Left ventricle myocardium inferior (tissue), 1 donor: ENCODE results near the gene TMSB4X. TPM values are rescaled to one million over a fixed set of nuclear protein-coding genes. Genes with fewer than 3 reads are reported as not detected.

ENCODE experiments used
- DNase-seq: peaks from one replicate; pipeline ENCODE4 v3.0.0-alpha.2; 2020
- H3K27ac ChIP-seq: fragments of 200-600 bp; replicated peaks from 2 replicates; pipeline ENCODE4 v1.8.0; 2021
- H3K27me3 ChIP-seq: fragments of 200-600 bp; 2 replicates; pipeline ENCODE4 v1.8.0; 2021; ENCODE audit warnings: low read depth
- H3K36me3 ChIP-seq: fragments of 200-600 bp; 2 replicates; pipeline ENCODE4 v1.8.0; 2021
- H3K4me1 ChIP-seq: fragments of 200-600 bp; 2 replicates; pipeline ENCODE4 v1.8.0; 2021
- H3K4me3 ChIP-seq: fragments of 200-600 bp; 2 replicates; pipeline ENCODE4 v1.8.0; 2021; ENCODE audit warnings: mild to moderate bottlenecking, moderate library complexity
- H3K9me3 ChIP-seq: fragments of 200-600 bp; replicated peaks from 2 replicates; pipeline ENCODE4 v1.8.0; 2021
- CTCF ChIP-seq: fragments of 200-600 bp; IDR thresholded peaks from 2 replicates; pipeline ENCODE4 v1.8.0; 2021; ENCODE audit warnings: antibody characterized with exemption, mild to moderate bottlenecking, borderline replicate concordance
- intact Hi-C: fragments of 100-400 bp; cut with micrococcal nuclease; formaldehyde crosslinking; loops from one replicate; pipeline ENCODE4 v1.11.0; 2022
- total RNA-seq: library from RNA; stranded (reverse); fragmentation: NEBNext Ultra II Directional; extraction: Animal tissue kit (Norgen Biotek cat#: 25700); gene quantifications from one replicate; pipeline ENCODE4 v1.2.1, GENCODE V29; 2021
- donor health status: DM: no; HTN: yes; CAD: no; lungs with severe emphysema.

TMSB4X gene
- total RNA-seq, 1 donor from 2014 or later = 955 TPM

DNA sequence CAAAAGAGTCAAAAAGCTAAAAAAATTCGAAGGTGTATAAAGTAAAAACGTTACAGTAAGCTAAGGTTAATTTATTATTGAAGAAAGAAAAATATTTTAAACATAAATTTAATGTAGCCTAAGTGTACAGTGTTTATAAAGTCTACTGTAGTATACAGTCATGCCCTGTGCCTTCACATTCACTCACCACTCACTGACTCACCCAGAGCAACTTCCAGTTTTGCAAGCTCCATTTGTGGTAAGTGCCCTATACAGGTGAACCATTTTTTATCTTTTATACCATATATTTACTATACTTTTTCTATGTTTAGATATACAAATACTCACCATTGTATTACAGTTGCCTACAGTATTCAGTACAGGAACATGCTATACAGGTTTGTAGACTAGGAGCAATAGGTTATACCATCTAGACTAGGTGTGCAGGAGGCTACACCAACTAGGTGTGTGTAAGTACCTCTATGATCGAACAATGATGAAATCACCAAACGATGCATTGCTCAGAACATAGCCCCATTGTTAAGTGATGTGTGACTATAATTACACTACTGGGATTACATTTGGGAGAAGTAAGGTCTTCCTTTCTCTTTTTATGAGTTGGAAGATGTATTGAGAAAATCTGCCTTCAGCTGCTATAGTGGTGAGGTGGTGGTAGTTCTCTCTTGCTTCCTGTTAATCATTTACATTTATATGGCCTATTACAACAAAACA, 27.2 kb downstream of the TMSB4X start:
- Histone ChIP-seq H3K27ac (no peak overlapping the region), H3K27me3 (no peaks in the 10 kb centered on the region), H3K9me3 (no peaks in the 10 kb centered on the region), H3K4me3 (no peak overlapping the region), H3K4me1 (peaks cover 14% of the 10 kb centered on the region), H3K36me3 (no peaks in the 10 kb centered on the region)
- no peak for TF ChIP-seq CTCF
- intact Hi-C loops = no loop called here
- DNase-seq = no peak

- intact Hi-C loops = no loop called here
- H3K27ac ChIP-seq = no peak overlapping the region
- DNase-seq = no peak
- no peaks in the 10 kb centered on the region for H3K27me3 ChIP-seq
- H3K9me3 ChIP-seq = no peaks in the 10 kb centered on the region
- no peak overlapping the region for H3K4me3 ChIP-seq
- no peak for TF ChIP-seq CTCF
- no peaks in the 10 kb centered on the region for H3K36me3 ChIP-seq
- H3K4me1 ChIP-seq = peaks cover 9% of the 10 kb centered on the region
Observed at GRCh38 chrX:13005661-13006473, 31.0 kb downstream of the TMSB4X start.

DNA sequence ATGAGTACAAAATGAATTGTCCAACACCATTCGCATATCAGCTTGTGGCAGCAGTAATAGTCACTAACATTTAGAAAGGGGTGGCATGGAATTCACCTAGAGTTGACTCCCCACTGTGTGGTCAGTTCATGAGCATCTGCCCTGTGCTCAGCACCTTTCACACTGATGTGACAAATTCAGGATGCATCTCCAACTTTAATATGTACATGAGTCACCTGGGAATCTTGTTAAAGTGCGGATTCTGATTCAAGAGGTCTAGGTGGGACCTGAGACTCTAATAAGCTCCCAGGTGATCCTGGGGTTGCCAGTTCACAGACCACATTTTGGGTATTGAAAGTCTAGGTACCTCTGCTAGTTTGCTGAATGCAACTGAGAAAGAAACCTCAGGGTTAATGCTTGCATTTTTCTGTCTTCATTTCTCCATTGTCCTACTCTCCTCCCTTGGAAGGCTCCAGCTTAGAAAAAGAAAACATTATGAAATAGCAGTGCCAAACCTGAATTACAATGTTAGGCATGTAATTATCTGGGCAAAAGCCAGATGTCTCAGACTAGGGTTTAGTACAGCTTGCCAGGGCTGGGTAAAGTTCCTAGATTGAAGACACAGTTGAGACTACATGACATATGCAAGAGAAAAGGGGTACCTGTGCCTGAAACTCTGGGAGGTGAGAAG, 32.7 kb downstream of the TMSB4X start:
- peaks cover 9% of the 10 kb centered on the region for H3K4me1 ChIP-seq

DNA sequence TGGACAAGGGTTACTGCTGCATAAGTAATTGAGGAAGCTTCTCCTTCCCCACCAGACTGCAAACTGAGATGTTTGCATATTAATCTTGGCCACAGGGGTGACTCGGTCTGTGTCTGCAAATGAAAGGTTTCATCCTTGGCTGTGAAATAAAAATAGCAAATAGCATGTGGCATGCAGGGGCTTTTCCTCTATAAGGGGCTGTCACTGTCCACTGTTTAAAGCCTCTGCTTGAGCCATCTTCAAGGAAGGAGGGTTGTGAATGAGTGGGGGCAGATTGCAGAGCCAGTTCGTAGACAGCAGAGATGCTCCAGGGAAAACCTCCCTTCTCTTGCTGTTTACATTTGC, 33.3 kb downstream of the TMSB4X start:
- no peak overlapping the region for H3K27ac ChIP-seq

More for the DNA sequence above, 32.7 kb downstream of the TMSB4X start:
- H3K9me3 ChIP-seq = no peaks in the 10 kb centered on the region
- no peak overlapping the region for H3K4me3 ChIP-seq
- H3K27ac ChIP-seq = no peak overlapping the region
- DNase-seq = no peak
- TF ChIP-seq CTCF = no peak
- intact Hi-C loops = no loop called here
- no peaks in the 10 kb centered on the region for H3K27me3 ChIP-seq
- no peaks in the 10 kb centered on the region for H3K36me3 ChIP-seq

More for the DNA sequence above, 33.3 kb downstream of the TMSB4X start:
- Histone ChIP-seq H3K9me3 (no peaks in the 10 kb centered on the region), H3K27me3 (no peaks in the 10 kb centered on the region), H3K4me1 (peaks cover 9% of the 10 kb centered on the region), H3K4me3 (no peak overlapping the region), H3K36me3 (no peaks in the 10 kb centered on the region)
- TF ChIP-seq CTCF = no peak
- DNase-seq = no peak
- intact Hi-C loops = no loop called here
